ENCODE results near the gene TTC19.

The TTC19 gene

DNA sequence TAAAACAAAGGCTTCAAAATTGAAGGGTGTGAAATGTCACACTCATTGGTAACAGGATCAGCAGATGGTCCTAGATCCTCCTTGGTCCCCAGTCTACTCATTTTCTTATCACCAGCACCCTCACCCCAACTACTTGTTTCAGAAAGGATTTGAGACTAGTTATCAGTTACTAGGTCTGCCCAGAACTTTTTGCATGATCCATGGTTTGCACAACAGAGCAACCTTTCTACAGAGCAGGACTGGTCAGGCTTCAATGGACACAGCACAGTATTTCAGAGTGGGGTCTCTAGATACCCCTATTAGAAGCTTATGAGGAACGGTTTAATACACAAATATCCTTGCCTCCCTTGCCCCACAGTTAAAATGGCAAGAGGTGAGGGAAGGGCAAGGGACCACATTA lies 25.6 kb downstream of the TTC19 start:
- H3K4me3 ChIP-seq (replicated peaks in 1 of 2; ENCODE audit: low read depth in 2 of 2, low read length in 2 of 2): no peak overlapping the region
- TF ChIP-seq, protein P1, sequence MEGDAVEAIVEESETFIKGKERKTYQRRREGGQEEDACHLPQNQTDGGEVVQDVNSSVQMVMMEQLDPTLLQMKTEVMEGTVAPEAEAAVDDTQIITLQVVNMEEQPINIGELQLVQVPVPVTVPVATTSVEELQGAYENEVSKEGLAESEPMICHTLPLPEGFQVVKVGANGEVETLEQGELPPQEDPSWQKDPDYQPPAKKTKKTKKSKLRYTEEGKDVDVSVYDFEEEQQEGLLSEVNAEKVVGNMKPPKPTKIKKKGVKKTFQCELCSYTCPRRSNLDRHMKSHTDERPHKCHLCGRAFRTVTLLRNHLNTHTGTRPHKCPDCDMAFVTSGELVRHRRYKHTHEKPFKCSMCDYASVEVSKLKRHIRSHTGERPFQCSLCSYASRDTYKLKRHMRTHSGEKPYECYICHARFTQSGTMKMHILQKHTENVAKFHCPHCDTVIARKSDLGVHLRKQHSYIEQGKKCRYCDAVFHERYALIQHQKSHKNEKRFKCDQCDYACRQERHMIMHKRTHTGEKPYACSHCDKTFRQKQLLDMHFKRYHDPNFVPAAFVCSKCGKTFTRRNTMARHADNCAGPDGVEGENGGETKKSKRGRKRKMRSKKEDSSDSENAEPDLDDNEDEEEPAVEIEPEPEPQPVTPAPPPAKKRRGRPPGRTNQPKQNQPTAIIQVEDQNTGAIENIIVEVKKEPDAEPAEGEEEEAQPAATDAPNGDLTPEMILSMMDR (IDR thresholded peaks at IDR 0.05; ENCODE audit: low read depth, low read length): no peak
- no peak for DNase-seq (ENCODE audit: low read depth in 2 of 2)

DNA sequence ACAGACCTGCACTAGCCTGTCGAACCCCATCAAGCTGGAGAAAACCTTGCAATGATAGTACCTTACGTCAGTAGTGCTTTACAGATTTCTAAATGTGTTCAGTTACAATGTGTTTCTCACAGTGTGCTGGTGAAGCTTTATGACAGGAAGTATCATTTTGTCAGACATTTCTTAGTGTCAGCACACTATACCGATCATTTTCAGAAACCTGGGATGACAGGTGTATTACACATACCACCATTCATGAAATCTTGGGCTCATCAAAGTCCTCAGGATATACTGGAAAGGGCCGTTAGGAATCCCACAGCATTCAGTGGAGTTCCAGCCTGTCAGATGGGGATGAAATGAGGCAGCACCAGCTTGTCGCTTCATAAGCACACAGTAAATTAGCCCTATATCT lies 27.3 kb downstream of the TTC19 start:
- no peak for DNase-seq (ENCODE audit: low read depth in 2 of 2)
- H3K4me3 ChIP-seq (replicated peaks in 1 of 2; ENCODE audit: low read depth in 2 of 2, low read length in 2 of 2): no peak overlapping the region
- TF ChIP-seq, protein P1 (IDR thresholded peaks at IDR 0.05; ENCODE audit: low read depth, low read length): no peak

- no peak overlapping the region for H3K4me3 ChIP-seq (replicated peaks in 1 of 2; ENCODE audit: low read depth in 2 of 2, low read length in 2 of 2)
- TF ChIP-seq, protein P1 (IDR thresholded peaks at IDR 0.05; ENCODE audit: low read depth, low read length): peak; percentile 3
- peak; percentile 84 to 96 for DNase-seq (ENCODE audit: low read depth in 2 of 2)
Observed at GRCh38 chr17:16027708-16028584, 28.3 kb downstream of the TTC19 start.

DNA sequence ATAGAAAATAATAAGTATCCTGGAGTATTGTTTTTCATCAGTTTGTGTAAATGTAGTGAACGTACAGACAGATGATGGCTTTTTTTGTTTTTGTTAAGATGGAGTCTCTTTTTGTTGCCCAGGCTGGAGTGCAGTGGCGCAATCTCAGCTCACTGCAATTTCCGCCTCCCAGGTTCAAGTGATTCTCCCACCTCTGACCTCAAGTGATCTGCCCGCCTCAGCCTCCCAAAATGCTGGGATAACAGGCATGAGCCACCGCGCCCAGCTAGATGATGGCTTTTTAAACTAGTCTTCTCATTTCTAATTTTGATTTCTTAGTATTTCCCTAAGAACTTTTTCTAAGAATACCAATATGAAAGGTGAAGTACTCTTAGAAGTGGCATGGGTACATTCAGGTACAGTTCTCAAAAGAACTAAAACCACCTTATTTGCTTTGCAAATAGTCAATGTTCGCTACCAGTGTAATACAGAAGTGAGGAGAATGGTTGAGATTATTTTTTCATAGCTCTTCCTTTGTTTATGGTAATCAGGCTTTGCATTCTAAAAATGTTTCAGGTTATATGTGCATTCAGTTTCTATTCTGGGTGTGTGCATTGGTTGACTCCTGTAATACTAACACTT lies 34.2 kb downstream of the TTC19 start:
- no peak for DNase-seq (ENCODE audit: low read depth in 2 of 2)
- H3K4me3 ChIP-seq (replicated peaks in 1 of 2; ENCODE audit: low read depth in 2 of 2, low read length in 2 of 2): no peak overlapping the region
- TF ChIP-seq, protein P1 (IDR thresholded peaks at IDR 0.05; ENCODE audit: low read depth, low read length): no peak

DNA sequence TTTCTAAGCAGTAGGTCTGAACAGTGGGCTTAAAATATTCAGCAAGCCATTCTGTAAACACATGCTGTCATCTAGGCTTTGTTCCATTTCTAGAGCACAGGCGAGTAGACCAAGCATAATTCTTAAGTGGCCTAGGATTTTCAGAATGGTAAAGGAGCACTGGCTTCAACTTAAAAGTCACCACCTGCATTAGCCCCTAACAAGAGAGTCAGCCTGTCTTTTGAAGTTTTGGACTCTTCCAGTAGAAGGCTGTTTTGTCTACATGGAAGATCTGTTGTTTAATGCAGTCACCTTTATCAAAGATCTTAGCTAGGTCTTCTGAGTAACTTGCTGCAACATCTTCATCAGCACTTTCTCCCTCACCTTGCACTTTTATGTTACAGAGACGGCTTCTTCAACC lies 36.6 kb downstream of the TTC19 start:
- TF ChIP-seq, protein P1 (IDR thresholded peaks at IDR 0.05; ENCODE audit: low read depth, low read length): no peak
- H3K4me3 ChIP-seq (replicated peaks in 1 of 2; ENCODE audit: low read depth in 2 of 2, low read length in 2 of 2): no peak overlapping the region
- DNase-seq (ENCODE audit: low read depth in 2 of 2): no peak

DNA sequence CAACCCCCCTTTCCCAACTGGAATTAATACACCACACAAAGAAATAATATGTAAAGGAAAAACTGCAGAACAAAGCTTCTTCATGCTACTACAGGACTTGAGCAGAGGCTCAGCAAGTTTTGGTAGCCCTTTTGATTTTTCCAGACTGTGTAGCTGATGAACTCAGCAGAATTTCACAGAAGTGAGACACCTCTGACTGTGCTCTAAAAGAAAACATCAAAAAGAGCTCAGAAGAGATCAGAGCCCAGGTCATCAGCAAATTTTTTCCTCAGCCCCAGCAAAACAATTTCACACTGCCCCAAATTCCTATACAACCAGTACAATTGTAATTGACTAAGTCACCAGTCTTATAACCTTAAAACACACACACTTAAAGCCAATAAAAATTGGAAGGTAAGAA lies 38.0 kb downstream of the TTC19 start:
- DNase-seq (ENCODE audit: low read depth in 2 of 2): peak in 1 of 2 donors; percentile 49
- H3K4me3 ChIP-seq (replicated peaks in 1 of 2; ENCODE audit: low read depth in 2 of 2, low read length in 2 of 2): no peak overlapping the region

More for the DNA sequence above, 38.0 kb downstream of the TTC19 start:
- TF ChIP-seq, protein P1 (IDR thresholded peaks at IDR 0.05; ENCODE audit: low read depth, low read length): no peak
